Sigmoid colon (tissue), 7 donors: ENCODE measurements around the gene C5. TPM values are rescaled to one million over a fixed set of nuclear protein-coding genes. Genes with fewer than 3 reads are reported as not detected.

ENCODE experiments used
- DNase-seq: peaks from one replicate; pipeline ENCODE4 v3.0.0-alpha.2; 2019
- H3K27ac ChIP-seq, 4 donors: fragments of 200-600 bp; sonication (generic); one replicate each; pipeline ENCODE4 v1.5.1; 2016 to 2019; ENCODE audit warnings: mild to moderate bottlenecking in 1 of 4
- H3K27me3 ChIP-seq, 3 donors: fragments of 200-600 bp; sonication (generic); one replicate each; pipeline ENCODE4 v1.5.1; 2019; ENCODE audit warnings: mild to moderate bottlenecking in 1 of 3
- H3K36me3 ChIP-seq, 4 donors: fragments of 200-600 bp; sonication (generic); one replicate each; pipeline ENCODE4 v1.5.1; 2016 to 2019
- H3K4me1 ChIP-seq, 4 donors: fragments of 200-600 bp; sonication (generic); one replicate each; pipeline ENCODE4 v1.5.1; 2017 to 2019
- H3K4me3 ChIP-seq, 4 donors: fragments of 200-600 bp; sonication (generic); one replicate each; pipeline ENCODE4 v1.5.1; 2017 to 2019; ENCODE audit warnings: mild to moderate bottlenecking in 2 of 4, moderate library complexity in 1 of 4
- H3K9me3 ChIP-seq, 4 donors: fragments of 200-600 bp in 3 of 4; sonication (generic) in 3 of 4; one replicate each; pipeline versions ENCODE4 v1.5.1 to v1.6.1; 2013 to 2019
- EP300 ChIP-seq, 4 donors: sonication (generic); formaldehyde crosslinking; IDR thresholded peaks; one replicate each; pipeline ENCODE4 v1.6.1; 2017; ENCODE audit warnings: antibody characterized with exemption in 4 of 4
- POLR2A ChIP-seq, 2 donors: fragments of 450-650 bp; IDR thresholded peaks; one replicate each; pipeline ENCODE4 v1.6.1; 2016; ENCODE audit warnings: antibody characterized with exemption in 2 of 2, mild to moderate bottlenecking in 2 of 2, moderate library complexity in 2 of 2
- POLR2AphosphoS5 ChIP-seq, 4 donors: sonication (generic); formaldehyde crosslinking; IDR thresholded peaks; one replicate each; pipeline ENCODE4 v1.6.1; 2017; ENCODE audit warnings: antibody characterized with exemption in 4 of 4
- WGBS, 2 donors: extraction: QIAGEN DNeasy Blood & Tissue Kit; methylation state at CpG; one replicate each; pipeline ENCODE4 v1.1.7; 2013; 5-methylcytosine and 5-hydroxymethylcytosine counted together
- intact Hi-C: fragments of 100-400 bp; cut with DNase I; formaldehyde crosslinking; loops from one replicate; pipeline ENCODE4 v1.15.1; 2023
- polyA plus RNA-seq, 3 donors: library from polyadenylated mRNA; stranded (reverse); fragments of 200-250 nt; gene quantifications; one replicate each; pipeline ENCODE4 v1.2.3, GENCODE V29; 2013
- total RNA-seq, 4 donors: library from RNA; depleted of rRNA; stranded (reverse); fragments of >200 nt; gene quantifications; one replicate each; pipeline ENCODE4 v1.1.0, GENCODE V29; 2016
- TF ChIP-seq, protein P1 (sequence below), 4 experiments: fragments of 450-650 bp in 3 of 4; fragments of 200-600 bp in 1 of 4; IDR thresholded peaks; one replicate each; pipeline ENCODE4 v1.5.1; 2016 to 2019; ENCODE audit warnings: antibody characterized with exemption in 4 of 4, mild to moderate bottlenecking in 3 of 4, moderate library complexity in 2 of 4
- donor health status: healthy with polysubstance abuse.
- donor health status: Bipolar disorder and iron deficiency.
- donor health status: healthy.

Gene C5
- total and polyA plus RNA-seq, 7 donors = under 0.01 to 6.4 (median 4.6) TPM

DNA sequence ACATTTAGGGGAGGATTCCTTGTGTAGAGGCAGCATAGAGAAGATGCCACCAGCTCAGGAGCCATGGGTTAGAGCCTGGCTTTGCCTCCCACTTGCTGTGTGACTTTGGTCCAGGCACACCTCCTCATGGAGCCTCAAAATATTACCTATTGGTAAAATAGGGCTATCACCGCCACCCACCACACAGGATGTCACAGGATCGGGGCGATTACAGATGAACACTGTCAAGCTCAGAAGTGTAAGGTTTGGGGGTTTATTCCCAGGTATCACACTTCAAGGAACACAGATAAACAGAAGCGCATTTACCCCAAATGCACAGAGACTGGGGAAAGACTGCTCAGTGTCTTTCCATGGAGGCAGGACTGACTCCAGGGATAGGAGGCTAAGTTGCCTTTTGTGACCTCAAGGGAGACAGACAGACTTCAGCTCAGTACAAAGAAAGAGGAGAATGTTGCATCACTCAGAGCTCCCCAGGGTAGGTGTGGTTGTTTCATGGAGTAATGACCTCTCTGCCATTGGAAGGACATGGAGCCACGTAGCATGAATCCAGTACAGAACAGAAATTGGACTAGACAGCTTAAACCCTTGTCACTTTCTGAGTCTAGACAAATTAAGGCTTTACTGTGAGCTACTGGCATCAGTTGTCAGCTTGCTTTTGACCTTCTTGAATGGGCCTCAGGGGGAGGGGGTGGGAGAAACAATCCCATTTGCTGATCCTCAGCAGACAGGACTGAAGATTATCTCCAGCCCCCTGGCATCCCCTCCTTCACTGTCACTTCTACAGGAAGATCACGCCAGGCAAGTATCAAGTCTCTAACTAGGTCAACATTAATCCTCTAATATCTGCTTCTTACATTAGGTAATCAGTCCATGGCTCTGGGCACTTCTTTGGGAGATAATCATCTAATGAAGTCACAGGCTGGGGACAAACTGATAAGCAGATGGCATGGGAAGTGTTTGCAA is 130.0 kb downstream of the C5 start:
- H3K27ac ChIP-seq = peak overlapping the region; percentile 69 to 78 (median 74)
- peaks cover 0 to 37% (median 33%) of the 10 kb centered on the region in 4 donors for H3K4me1 ChIP-seq
- no peak overlapping the region for H3K4me3 ChIP-seq
- 79 to 88% methylated on average over 6 of the region's 6 CpGs for WGBS, 2 donors
- DNase-seq = no peak
- H3K27me3 ChIP-seq = no peaks in the 10 kb centered on the region
- TF ChIP-seq EP300 (IDR thresholded peaks at IDR 0.05) (no peak), POLR2AphosphoS5 (IDR thresholded peaks at IDR 0.05) (no peak), POLR2A (IDR thresholded peaks at IDR 0.05) (no peak)
- TF ChIP-seq, protein P1, sequence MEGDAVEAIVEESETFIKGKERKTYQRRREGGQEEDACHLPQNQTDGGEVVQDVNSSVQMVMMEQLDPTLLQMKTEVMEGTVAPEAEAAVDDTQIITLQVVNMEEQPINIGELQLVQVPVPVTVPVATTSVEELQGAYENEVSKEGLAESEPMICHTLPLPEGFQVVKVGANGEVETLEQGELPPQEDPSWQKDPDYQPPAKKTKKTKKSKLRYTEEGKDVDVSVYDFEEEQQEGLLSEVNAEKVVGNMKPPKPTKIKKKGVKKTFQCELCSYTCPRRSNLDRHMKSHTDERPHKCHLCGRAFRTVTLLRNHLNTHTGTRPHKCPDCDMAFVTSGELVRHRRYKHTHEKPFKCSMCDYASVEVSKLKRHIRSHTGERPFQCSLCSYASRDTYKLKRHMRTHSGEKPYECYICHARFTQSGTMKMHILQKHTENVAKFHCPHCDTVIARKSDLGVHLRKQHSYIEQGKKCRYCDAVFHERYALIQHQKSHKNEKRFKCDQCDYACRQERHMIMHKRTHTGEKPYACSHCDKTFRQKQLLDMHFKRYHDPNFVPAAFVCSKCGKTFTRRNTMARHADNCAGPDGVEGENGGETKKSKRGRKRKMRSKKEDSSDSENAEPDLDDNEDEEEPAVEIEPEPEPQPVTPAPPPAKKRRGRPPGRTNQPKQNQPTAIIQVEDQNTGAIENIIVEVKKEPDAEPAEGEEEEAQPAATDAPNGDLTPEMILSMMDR (IDR thresholded peaks at IDR 0.05) = no peak
- H3K9me3 ChIP-seq = no peaks in the 10 kb centered on the region
- no peaks in the 10 kb centered on the region for H3K36me3 ChIP-seq
- intact Hi-C loops = no loop called here

DNA sequence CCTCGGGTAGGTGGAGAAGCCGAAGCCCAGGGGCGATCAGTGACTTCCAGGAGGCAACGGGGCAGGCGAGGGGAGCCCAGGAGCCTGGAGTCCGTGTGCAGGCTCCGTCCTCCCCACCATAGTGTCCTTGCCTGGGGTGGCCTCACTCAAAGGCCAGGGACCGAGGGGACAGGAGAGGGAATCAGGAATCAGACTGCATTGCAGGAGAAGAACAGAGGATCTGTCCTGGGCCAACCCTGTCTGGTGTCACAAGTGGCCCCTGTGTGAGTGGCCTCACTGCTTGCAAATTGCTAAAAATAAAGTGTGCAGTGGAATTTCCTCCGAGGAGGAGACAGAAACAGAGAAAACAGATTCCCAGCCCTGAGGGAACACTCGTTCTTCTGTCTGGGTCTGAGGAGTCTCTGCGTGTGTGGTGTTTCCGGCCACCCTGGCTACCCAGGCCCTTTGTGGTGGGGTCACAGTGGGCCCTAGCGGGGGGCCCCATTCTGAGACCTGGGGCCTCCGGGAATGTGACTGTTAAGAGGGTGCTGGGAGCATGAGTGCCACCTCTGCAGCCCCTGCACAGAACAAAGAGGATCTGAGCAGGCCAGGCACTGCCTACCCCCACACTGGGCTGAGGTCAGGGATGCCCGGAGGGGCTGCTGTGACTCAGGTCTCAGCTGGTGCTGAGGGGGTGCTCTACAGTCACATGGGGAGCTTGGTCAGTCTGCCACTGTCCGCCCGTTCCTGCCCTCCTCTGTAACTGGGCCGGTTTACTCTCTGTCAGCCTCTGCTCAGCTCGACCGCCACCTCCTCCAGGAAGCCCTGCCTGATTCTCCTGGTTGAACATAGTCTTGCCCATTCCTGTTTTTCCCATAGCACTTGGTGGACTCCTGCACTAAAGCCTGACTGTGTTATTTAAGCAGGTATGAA is 130.9 kb downstream of the C5 start:
- Histone ChIP-seq H3K36me3 (no peaks in the 10 kb centered on the region), H3K9me3 (no peaks in the 10 kb centered on the region), H3K27ac (peak overlapping the region; percentile 69 to 78 (median 74)), H3K4me3 (no peak overlapping the region), H3K27me3 (no peaks in the 10 kb centered on the region), H3K4me1 (peaks cover 0 to 44% (median 33%) of the 10 kb centered on the region in 4 donors)
- 86 to 88% methylated on average over 20 of the region's 20 CpGs for WGBS, 2 donors
- no peak for DNase-seq
- intact Hi-C loops = no loop called here
- TF ChIP-seq POLR2A (IDR thresholded peaks at IDR 0.05) = no peak
- peak in 3 of 4 donors; percentile 24 to 47 (median 28) for TF ChIP-seq POLR2AphosphoS5 (IDR thresholded peaks at IDR 0.05)

DNA sequence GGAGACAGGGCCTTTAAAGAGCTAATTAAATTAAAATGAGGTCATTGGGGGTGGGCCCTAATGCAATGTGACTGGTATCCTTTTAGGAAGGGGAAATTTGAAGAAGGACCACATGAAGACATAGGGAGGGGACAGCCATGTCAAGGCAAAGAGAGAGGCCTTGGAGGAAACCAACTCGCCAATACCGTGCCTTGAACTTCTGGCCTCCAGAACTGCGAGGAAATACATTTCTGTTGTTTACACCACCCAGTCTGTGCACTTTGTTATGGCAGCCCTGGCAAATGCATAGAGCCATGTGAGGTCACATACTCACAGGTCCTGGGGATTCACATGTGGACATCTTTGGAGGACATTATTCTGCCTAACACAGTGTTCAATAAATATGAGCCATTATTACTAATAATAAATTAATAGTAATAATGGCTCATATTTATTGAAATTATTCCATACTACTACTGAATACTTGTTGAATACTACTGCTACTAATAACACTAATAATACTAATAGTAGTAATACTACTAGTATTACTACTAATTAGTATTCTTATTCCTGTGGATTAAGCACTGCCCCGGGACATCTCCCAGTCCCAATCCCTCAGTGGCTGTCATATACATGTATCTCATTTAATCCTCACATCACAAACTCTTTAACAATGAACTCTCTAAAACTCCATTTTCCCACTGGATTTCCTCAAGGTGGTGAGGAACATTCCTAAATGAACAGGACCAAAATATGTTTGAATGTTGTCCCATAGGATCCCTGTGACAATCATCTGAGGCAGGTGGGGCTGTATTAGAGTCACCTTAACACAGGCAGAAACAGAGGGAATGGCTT is 131.9 kb downstream of the C5 start:
- 92 to 93% methylated on average over 4 of the region's 4 CpGs for WGBS, 2 donors
- H3K27me3 ChIP-seq = no peaks in the 10 kb centered on the region
- H3K4me3 ChIP-seq = no peak overlapping the region
- TF ChIP-seq POLR2AphosphoS5 (IDR thresholded peaks at IDR 0.05) (no peak), POLR2A (IDR thresholded peaks at IDR 0.05) (no peak), EP300 (IDR thresholded peaks at IDR 0.05) (no peak)
- TF ChIP-seq, protein P1 (IDR thresholded peaks at IDR 0.05) = no peak
- H3K27ac ChIP-seq = peak overlapping the region; percentile 69 to 78 (median 74)
- DNase-seq = no peak
- peaks cover 0 to 44% (median 33%) of the 10 kb centered on the region in 4 donors for H3K4me1 ChIP-seq
- intact Hi-C loops = no loop called here
- H3K36me3 ChIP-seq = no peaks in the 10 kb centered on the region
- no peaks in the 10 kb centered on the region for H3K9me3 ChIP-seq

DNA sequence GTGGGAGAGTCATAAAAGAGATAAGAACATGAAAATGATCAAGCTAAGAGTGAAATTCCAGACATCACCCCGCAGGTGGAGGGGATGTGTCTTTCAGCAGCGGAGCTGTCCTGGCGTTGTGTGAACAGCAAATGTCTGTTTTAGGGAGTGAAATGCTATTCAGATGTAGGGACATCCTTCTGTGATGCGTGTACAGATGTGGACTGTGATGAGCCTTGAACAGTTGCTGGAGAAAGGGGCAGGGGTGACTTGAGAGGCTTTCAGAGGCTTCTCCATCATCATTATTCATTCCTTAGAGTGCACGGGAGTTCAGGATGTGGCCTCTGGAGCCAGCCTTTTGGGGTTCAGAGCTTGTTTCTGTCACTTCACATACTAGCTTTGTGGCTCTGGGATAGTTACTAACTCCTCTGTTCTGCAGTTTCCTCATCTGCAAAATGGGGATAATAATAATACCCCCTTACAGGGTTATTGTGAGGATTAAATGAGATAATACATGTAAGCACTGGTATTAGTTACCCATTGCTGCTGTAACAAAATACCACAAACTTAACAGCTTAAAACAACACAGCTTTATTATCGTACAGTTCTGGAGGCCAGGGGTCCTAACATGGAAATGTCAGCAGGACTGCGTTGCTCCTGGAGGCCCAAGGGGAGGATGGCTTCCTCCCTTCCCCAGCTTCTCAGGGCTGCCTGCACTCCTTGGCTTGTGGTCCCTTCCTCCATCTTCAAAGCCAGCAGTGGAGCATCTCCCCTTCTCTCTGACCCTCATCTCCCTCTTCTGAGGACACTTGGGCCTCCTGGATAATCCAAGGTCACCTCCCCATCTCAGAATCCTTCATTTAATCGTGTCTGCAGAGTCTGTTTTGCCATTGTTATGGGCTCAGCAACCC is 132.8 kb downstream of the C5 start:
- no peak for DNase-seq
- Histone ChIP-seq H3K4me3 (no peak overlapping the region), H3K4me1 (peaks cover 0 to 44% (median 33%) of the 10 kb centered on the region in 4 donors), H3K27me3 (no peaks in the 10 kb centered on the region), H3K9me3 (no peaks in the 10 kb centered on the region), H3K36me3 (no peaks in the 10 kb centered on the region), H3K27ac (peak overlapping the region; percentile 58 to 78 (median 68))
- 91 to 92% methylated on average over 8 of the region's 8 CpGs for WGBS, 2 donors
- TF ChIP-seq POLR2AphosphoS5 (IDR thresholded peaks at IDR 0.05) = no peak
- TF ChIP-seq, protein P1 (IDR thresholded peaks at IDR 0.05) = no peak
- TF ChIP-seq EP300 (IDR thresholded peaks at IDR 0.05) = no peak
- no peak for TF ChIP-seq POLR2A (IDR thresholded peaks at IDR 0.05)
- intact Hi-C loops = no loop called here
